Measurements from ENCODE around the gene GSTCD. TPM values are rescaled to one million over a fixed set of nuclear protein-coding genes. Genes with fewer than 3 reads are reported as not detected.

The GSTCD gene
- total and polyA plus RNA-seq, 2 experiments from 2014 or later, result 11.3 to 39.1 TPM

GRCh38 chr4:105840426-105841174 is 132.0 kb downstream of the GSTCD start:
- no peaks in the 10 kb centered on the region for H3K9me3 Mint-ChIP-seq
- H3K4me2 ChIP-seq, result no peak overlapping the region
- H3K27me3 ChIP-seq (ENCODE audit: insufficient read depth), result no peaks in the 10 kb centered on the region
- no peaks in the 10 kb centered on the region for H4K20me1 ChIP-seq (replicated peaks; ENCODE audit: insufficient read depth)
- H3K36me3 Mint-ChIP-seq (ENCODE audit: low read depth), result peaks cover 25% of the 10 kb centered on the region
- no peaks in the 10 kb centered on the region for H3K9me2 ChIP-seq (ENCODE audit: insufficient read depth)
- no peaks in the 10 kb centered on the region for H3K4me1 ChIP-seq (ENCODE audit: insufficient read depth)
- H3K4me3 Mint-ChIP-seq, result no peak overlapping the region
- H3K36me3 ChIP-seq (ENCODE audit: insufficient read depth), result peaks cover 7% of the 10 kb centered on the region; the same call in 1 of the 2 replicates
- ATAC-seq (peak; percentile 69), DNase-seq (ENCODE audit: low spot score) (peak; percentile 27)
- no peak overlapping the region for H3K27ac Mint-ChIP-seq
- H3K27me3 Mint-ChIP-seq (ENCODE audit: insufficient read depth, low read depth, poor library complexity), result peaks cover 3% of the 10 kb centered on the region
- H3K79me2 ChIP-seq (replicated peaks; ENCODE audit: insufficient read depth), result no peaks in the 10 kb centered on the region
- no peaks in the 10 kb centered on the region for H3F3A ChIP-seq (replicated peaks; ENCODE audit: low read depth)
- no peak overlapping the region for H3K4me3 ChIP-seq
- H3K27ac ChIP-seq (ENCODE audit: low read depth), result no peak overlapping the region
- no peak overlapping the region for H2AFZ ChIP-seq
- H3K4me1 Mint-ChIP-seq, result peaks cover 10% of the 10 kb centered on the region; the same call in 2 of the 3 replicates
- no peak for TF ChIP-seq CTCF (conservative IDR thresholded peaks at IDR 0.05; ENCODE audit: low read depth in 2 of 2)
- no peak for TF ChIP-seq CREB1 (CRISPR knock-in tag; IDR thresholded peaks at IDR 0.05; ENCODE audit: low read depth)
- TF ChIP-seq STAT1 (IDR thresholded peaks at IDR 0.05; ENCODE audit: unreplicated experiment), result no peak
- TF ChIP-seq REST (IDR thresholded peaks at IDR 0.05; ENCODE audit: unreplicated experiment), result no peak
- no peak for TF ChIP-seq EZH2 (IDR thresholded peaks at IDR 0.05; ENCODE audit: low read depth, unreplicated experiment)
- TF ChIP-seq EZH2phosphoT487 (IDR thresholded peaks at IDR 0.05; ENCODE audit: unreplicated experiment), result no peak
- TF ChIP-seq NANOG (IDR thresholded peaks at IDR 0.05; ENCODE audit: borderline replicate concordance), result no peak
- TF ChIP-seq ZNF331 (CRISPR knock-in tag; IDR thresholded peaks at IDR 0.05; ENCODE audit: low read depth), result no peak
- no peak for TF ChIP-seq ETS1 (IDR thresholded peaks at IDR 0.05)
- no peak for TF ChIP-seq POLR2AphosphoS5 (IDR thresholded peaks at IDR 0.05; ENCODE audit: low read depth)
- TF ChIP-seq JUNB (IDR thresholded peaks at IDR 0.05; ENCODE audit: unreplicated experiment), result no peak
- no peak for TF ChIP-seq ZNF462 (CRISPR knock-in tag; IDR thresholded peaks at IDR 0.05)
- TF ChIP-seq ZNF114 (CRISPR knock-in tag; IDR thresholded peaks at IDR 0.05), result no peak

Data from GM23338 (cell line).